Placental epithelial cell (primary cell): ENCODE measurements around the gene ZNF17. TPM values are rescaled to one million over a fixed set of nuclear protein-coding genes. Genes with fewer than 3 reads are reported as not detected.

Experiments
- small RNA-seq: library from RNA; depleted of rRNA; stranded (forward); fragments of <200 nt; gene quantifications from one replicate; pipeline ENCODE3, GENCODE V24; 2012
- total RNA-seq: library from RNA; depleted of rRNA; stranded (reverse); fragments of >200 nt; gene quantifications from 2 replicates; pipeline ENCODE4 v1.2.3, GENCODE V29; 2012

ZNF17 gene
- total RNA-seq, result 12.9 and 16.9 TPM in 2 replicates

DNA sequence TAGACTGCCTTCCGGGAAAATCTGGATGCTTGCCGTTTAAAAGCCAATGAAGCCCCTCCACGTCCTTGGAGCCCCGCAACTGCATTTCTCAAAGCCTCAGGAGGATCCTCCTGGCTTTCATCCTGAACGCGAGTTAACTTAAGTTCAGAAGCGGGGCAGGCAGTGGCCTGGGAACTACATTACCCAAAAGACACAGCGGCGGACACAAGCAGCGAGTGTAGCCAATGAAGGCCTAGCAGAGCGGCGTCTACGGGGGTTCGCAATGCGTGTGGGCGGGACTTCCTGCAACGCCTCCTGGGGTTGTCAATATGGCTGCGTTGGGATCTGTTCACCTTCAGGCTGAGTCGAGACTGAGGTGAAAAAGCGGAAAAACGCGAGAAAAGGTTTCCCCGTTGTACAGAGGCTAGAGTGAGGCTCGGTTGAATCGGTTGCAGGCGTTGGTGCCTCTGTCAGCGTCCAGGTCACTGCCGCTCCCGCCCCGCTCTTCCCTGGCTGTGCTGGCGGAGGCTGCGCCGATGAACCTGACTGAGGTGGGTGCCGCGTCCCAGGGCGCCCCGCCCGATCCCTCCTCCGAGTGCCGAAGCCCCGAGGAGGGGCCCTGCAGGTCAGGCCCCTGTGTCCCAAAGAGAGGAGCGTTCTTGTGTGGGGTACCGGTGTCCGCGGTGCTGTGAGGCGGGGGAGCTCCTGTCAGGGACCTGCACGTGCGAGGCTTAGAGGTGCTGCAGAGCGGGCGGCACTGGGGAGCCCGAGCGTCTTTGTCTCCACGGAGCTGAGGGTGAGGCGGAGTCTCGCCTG is at the start of gene ZNF17:
ZNF17 (plus strand) TSS at position 285 of the 795 bp plus-strand sequence. CDS start 2,455 bp downstream, outside the sequence.

DNA sequence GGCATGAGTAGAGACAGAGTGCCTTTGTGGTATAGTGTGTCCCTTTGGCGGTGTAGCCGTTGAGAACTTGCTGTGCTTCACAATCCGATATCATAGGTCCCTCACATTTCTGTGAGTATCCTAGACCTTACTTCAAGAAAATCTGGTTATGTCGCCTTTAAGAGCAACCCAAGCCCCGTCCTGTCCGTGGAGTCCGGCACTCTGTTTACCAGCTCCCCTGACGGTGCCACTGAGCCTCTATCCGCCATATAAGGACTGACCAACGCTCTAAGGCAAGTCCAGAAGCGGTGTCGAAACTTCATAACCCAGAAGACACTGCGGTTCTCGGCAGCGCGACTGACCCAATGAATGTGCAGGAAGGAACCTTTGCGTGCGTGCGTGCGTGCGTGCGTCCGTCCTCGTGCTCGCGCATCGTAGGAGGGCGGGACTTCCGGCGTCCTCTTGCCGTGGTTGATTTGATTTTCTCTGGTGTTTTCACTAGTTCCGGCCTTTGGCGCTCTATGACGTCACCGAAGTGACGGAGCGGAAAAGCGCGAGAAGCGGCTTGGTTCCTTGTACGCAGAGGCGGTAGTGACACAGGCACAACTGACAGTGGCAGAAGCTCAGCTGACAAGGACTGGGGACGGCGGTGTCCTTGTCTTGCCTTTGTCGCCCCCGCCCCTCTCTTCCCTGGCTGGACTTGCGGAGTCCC is 47.8 kb upstream of the ZNF17 start, which contains the start of the genes TRAPPC2B and ZNF547:
TRAPPC2B (plus strand) TSS at position 555 of the 691 bp plus-strand sequence. CDS start 1,283 bp downstream, outside the sequence.
ZNF547 (plus strand) TSS at position 555 of the 691 bp plus-strand sequence. CDS start 5,005 bp downstream, outside the sequence.

DNA sequence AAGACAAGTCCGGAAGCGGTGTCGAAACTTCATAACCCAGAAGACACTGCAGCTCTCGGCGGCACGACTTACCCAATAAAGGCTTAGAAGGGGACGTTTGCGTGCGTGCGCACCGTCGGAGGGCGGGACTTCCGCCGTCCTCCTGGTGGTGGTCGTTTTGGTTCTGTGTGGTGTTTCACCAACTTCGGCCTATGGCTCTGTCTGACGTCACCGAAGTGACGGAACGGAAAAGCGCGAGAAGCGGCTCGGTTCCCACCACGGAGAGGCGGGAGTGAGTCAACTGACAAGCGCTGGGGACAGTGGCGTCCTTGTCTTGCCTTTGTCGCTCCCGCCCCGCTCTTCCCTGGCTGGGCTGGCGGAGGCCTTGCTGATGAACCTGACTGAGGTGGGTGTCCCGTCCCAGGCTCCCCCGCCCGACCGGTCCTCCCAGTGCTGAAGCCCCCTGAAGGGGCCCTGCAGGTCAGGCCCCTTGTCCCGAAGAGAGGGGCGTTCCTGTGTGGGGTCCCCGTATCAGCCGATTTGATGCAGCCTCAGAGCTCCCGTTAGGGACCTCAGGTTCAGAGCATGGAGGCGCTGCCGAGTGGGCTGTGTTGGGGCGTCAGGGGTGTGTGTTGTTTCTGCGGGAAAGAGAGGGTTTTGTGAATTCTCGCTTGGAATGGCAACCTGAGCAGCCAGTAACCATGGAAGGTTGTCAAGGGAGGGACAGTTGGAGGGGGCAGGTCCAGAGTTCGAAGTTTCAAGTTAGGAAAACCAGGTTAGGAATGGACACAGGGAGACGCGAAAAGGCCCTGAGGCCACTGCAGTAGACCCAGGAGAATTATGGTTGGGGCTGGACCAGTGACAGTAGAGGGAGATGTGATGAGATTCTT is 21.0 kb upstream of the ZNF17 start, which contains the start of gene ZNF548:
ZNF548 (plus strand) TSS at position 125 of the 869 bp plus-strand sequence; CDS start at position 371, 246 bp downstream.

DNA sequence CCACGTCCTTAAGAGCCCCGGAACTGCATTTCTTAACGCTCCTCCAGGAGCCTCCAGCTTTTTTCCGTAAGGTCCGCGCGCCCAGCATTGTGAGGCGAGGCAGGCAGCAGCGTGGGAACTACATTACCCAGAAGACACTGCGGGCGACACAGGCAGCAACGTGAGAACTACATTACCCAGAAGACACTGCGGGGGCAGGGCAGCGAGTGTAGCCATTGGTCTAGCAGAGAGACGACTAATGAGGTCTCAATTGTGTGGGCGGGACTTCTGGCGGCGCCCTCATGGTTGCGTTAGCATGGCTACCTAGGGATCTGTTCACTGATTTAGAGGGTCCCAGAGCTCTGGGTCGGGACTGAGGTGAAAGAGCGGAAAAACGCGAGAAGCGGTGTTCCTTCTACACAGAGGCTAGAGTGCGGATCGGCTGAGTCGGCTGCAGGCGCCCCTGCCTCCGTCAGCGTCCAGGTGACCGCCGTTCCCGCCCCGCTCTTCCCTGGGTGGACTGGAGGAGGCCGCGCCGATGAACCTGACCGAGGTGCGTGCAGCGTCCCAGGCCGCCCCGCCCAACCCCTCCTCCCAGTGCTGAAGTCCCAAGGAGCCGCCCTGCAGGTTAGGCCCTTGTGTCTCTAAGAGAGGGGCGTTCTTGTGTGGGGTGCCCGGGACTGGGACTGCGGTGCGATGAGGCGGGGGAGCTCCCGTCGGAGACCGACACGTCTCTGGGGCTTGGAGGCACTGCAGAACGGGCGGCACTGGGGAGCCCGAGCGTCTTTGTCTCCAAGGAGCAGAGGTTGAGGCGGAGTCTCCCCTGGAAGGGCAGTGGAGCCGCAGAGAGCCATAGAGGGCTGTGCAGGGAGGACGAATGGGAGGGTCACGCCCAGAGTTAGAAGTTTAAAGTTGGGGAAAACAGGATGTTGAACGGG is 24.4 kb downstream of the ZNF17 start, which contains the start of gene ZNF749:
ZNF749 (plus strand) TSS at position 264 of the 917 bp plus-strand sequence; CDS start at position 518, 254 bp downstream.

Small RNAs within 50 kb of the gene (small RNA-seq; reads per million reads assigned to genes)
- not detected for gene VN1R107P

Other genes starting within 250 kb of the ZNF17 start
- not detected in 2 replicates for gene DUXA, start 243.7 kb upstream of the ZNF17 start, total RNA-seq
- 42.8 and 53.8 TPM in 2 replicates for gene ZNF264, start 219.7 kb upstream of the ZNF17 start, total RNA-seq
- 1.4 and 3.1 TPM in 2 replicates for gene AURKC, start 180.1 kb upstream of the ZNF17 start, total RNA-seq
- gene ZNF805, start 170.5 kb upstream of the ZNF17 start, total RNA-seq, result 35.4 and 40.4 TPM in 2 replicates
- 95.8 and 102 TPM in 2 replicates for gene ZNF460, start 130.7 kb upstream of the ZNF17 start, total RNA-seq
- gene ZNF543, start 90.7 kb upstream of the ZNF17 start, total RNA-seq, result 12.5 and 14.1 TPM in 2 replicates
- gene ZNF304, start 59.9 kb upstream of the ZNF17 start, total RNA-seq, result 12.6 TPM in 2 replicates
- gene TRAPPC2B, start 47.6 kb upstream of the ZNF17 start, total RNA-seq, result 13.0 and 15.3 TPM in 2 replicates
- 3.9 and 4.6 TPM in 2 replicates for gene ZNF547, start 47.6 kb upstream of the ZNF17 start, total RNA-seq
- 22.7 and 29.4 TPM in 2 replicates for gene ZNF548, start 21.3 kb upstream of the ZNF17 start, total RNA-seq
- gene ZNF749, start 24.2 kb downstream of the ZNF17 start, total RNA-seq, result 14.1 and 16.5 TPM in 2 replicates
- gene VN1R1, start 46.0 kb downstream of the ZNF17 start, total RNA-seq, result 0.11 and 0.39 TPM in 2 replicates
- 21.9 and 22.0 TPM in 2 replicates for gene ZNF772, start 66.4 kb downstream of the ZNF17 start, total RNA-seq
- 7.8 and 10.6 TPM in 2 replicates for gene ZNF419, start 76.6 kb downstream of the ZNF17 start, total RNA-seq
- gene ZNF773, start 88.8 kb downstream of the ZNF17 start, total RNA-seq, result 10.8 and 18.8 TPM in 2 replicates
- gene ZNF549, start 116.2 kb downstream of the ZNF17 start, total RNA-seq, result 5.3 and 5.9 TPM in 2 replicates
- gene ZNF550, start 148.7 kb downstream of the ZNF17 start, total RNA-seq, result 10.2 and 13.0 TPM in 2 replicates
- gene ZNF416, start 167.8 kb downstream of the ZNF17 start, total RNA-seq, result 7.5 and 8.0 TPM in 2 replicates
- 9.9 and 13.3 TPM in 2 replicates for gene ZIK1, start 173.0 kb downstream of the ZNF17 start, total RNA-seq
- gene ZNF530, start 188.7 kb downstream of the ZNF17 start, total RNA-seq, result 3.7 and 6.7 TPM in 2 replicates
- gene ZNF134, start 203.1 kb downstream of the ZNF17 start, total RNA-seq, result 23.9 and 26.6 TPM in 2 replicates
- gene ZNF211, start 222.0 kb downstream of the ZNF17 start, total RNA-seq, result 19.1 and 21.2 TPM in 2 replicates